Measurements from ENCODE around the gene ADRA2C. TPM values are rescaled to one million over a fixed set of nuclear protein-coding genes. Genes with fewer than 3 reads are reported as not detected.

Gene ADRA2C
- total RNA-seq, 1 experiment from 2014 or later = 0.28 TPM

DNA sequence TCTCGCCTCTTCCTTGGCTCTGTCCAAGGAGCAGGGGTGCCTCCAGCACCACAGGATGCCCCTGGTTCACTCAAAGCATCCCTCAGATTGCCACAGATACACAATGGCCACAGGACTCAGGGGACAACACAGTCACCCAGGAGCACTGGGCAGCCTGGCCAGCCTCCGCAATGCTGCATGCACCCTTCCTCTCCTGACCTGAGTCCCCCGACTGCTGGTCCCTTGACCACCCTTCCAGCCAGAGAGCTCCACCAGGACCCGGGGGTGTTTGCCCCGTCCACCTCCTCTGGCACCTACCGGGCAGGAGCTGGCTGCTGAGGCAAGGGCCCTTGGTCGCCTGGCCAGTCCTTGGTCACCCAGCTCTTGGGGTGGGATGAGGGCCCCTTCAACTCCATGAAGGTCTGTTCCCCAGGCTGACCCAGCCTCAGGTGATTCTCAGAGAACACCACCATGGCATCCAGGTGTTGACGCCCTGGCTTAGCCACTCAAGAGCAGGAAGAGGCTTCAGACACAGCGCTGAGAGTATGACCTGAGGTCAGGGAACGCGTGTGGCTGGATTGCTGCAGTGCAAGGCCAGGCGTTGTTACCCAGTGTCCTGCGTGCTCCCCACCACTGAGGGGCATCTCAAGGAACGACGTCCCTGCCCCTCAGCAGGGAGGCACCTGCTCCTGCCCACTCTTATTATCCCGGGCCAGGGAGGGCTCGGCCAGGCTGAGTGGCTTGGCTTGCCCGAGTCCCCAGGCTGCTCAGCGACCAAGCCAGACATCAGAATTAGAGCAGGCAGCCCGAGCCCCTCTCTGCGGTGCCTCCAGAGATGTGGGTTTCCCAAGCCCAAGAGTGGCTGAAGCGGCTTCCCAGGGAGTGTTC is 10.2 kb downstream of the ADRA2C start:
- BruUV-seq (replicated peaks) = no TSS peak

DNA sequence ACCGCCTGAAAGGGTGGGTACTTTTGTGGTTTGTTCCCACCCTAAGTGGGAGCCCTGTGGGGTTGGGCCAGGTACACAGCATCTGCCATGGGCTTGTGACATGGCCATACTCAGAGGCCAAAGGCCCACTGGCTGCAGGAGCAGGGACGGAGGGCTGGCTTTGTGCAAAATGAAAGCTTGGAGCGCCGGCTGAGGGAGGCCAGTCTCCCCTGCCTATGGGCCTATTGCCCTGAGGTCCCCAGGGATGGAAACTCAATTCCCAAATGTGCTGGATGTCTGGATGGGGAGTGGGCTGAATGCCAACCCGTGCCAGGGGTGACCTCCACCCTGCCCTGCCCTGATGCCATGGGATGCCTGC is 10.8 kb downstream of the ADRA2C start:
- no peaks in the 10 kb centered on the region for H3K4me1 Mint-ChIP-seq (ENCODE audit: insufficient read depth, unreplicated experiment)
- H3K27me3 Mint-ChIP-seq (ENCODE audit: insufficient read depth, unreplicated experiment) = peaks cover 18% of the 10 kb centered on the region
- BruUV-seq (replicated peaks) = no TSS peak
- ChIA-PET POLR2A (no interaction called here), CTCF (interaction anchor here (0.7 kb wide), 1 partner anchor 184 kb away, joined by 3 read pairs; no protein-coding TSS in a partner anchor)
- no peak overlapping the region for H3K27ac Mint-ChIP-seq (ENCODE audit: low read depth, unreplicated experiment)
- intact Hi-C loops (cut with micrococcal nuclease) = no loop called here
- TF ChIP-seq, protein P1, sequence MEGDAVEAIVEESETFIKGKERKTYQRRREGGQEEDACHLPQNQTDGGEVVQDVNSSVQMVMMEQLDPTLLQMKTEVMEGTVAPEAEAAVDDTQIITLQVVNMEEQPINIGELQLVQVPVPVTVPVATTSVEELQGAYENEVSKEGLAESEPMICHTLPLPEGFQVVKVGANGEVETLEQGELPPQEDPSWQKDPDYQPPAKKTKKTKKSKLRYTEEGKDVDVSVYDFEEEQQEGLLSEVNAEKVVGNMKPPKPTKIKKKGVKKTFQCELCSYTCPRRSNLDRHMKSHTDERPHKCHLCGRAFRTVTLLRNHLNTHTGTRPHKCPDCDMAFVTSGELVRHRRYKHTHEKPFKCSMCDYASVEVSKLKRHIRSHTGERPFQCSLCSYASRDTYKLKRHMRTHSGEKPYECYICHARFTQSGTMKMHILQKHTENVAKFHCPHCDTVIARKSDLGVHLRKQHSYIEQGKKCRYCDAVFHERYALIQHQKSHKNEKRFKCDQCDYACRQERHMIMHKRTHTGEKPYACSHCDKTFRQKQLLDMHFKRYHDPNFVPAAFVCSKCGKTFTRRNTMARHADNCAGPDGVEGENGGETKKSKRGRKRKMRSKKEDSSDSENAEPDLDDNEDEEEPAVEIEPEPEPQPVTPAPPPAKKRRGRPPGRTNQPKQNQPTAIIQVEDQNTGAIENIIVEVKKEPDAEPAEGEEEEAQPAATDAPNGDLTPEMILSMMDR (IDR thresholded peaks at IDR 0.05; ENCODE audit: unreplicated experiment) = no peak
- H3K36me3 Mint-ChIP-seq (ENCODE audit: insufficient read depth, unreplicated experiment) = no peaks in the 10 kb centered on the region
- no peak for DNase-seq (ENCODE audit: unreplicated experiment)
- H3K9me3 Mint-ChIP-seq (ENCODE audit: unreplicated experiment) = no peaks in the 10 kb centered on the region
- H3K4me3 Mint-ChIP-seq (ENCODE audit: unreplicated experiment) = no peak overlapping the region

More for the DNA sequence above, 10.2 kb downstream of the ADRA2C start:
- CTCF ChIA-PET = interaction anchor here (0.7 kb wide), 1 partner anchor 184 kb away, joined by 3 read pairs; no protein-coding TSS in a partner anchor
- H3K27ac Mint-ChIP-seq (ENCODE audit: low read depth, unreplicated experiment) = no peak overlapping the region
- no peaks in the 10 kb centered on the region for H3K9me3 Mint-ChIP-seq (ENCODE audit: unreplicated experiment)
- peaks cover 18% of the 10 kb centered on the region for H3K27me3 Mint-ChIP-seq (ENCODE audit: insufficient read depth, unreplicated experiment)
- POLR2A ChIA-PET = no interaction called here
- H3K4me3 Mint-ChIP-seq (ENCODE audit: unreplicated experiment) = no peak overlapping the region
- H3K36me3 Mint-ChIP-seq (ENCODE audit: insufficient read depth, unreplicated experiment) = no peaks in the 10 kb centered on the region
- no peak for DNase-seq (ENCODE audit: unreplicated experiment)
- TF ChIP-seq, protein P1 (IDR thresholded peaks at IDR 0.05; ENCODE audit: unreplicated experiment) = no peak
- intact Hi-C loops (cut with micrococcal nuclease) = no loop called here
- H3K4me1 Mint-ChIP-seq (ENCODE audit: insufficient read depth, unreplicated experiment) = no peaks in the 10 kb centered on the region

DNA sequence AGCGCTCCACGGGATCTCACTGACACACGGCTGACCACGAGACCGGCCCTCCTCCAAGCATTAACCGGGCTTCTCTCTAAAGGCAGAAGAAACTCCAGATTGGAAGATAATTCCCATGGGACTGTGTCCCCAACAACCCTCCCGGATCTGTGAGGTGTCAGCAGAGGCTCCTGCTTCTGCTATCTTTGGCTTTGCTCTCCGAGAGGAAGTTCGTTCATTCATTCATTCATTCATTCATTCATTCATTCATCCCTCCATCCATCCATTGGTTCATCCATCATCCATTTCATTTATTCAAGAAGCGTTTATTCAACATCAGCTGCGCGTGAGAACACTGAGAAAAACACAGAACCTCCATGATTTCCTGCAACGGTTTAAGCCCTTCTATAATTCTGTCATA is 11.5 kb downstream of the ADRA2C start:
- peaks cover 18% of the 10 kb centered on the region for H3K27me3 Mint-ChIP-seq (ENCODE audit: insufficient read depth, unreplicated experiment)
- H3K36me3 Mint-ChIP-seq (ENCODE audit: insufficient read depth, unreplicated experiment) = no peaks in the 10 kb centered on the region
- H3K4me1 Mint-ChIP-seq (ENCODE audit: insufficient read depth, unreplicated experiment) = no peaks in the 10 kb centered on the region
- no peak for DNase-seq (ENCODE audit: unreplicated experiment)
- TF ChIP-seq, protein P1 (IDR thresholded peaks at IDR 0.05; ENCODE audit: unreplicated experiment) = no peak
- ChIA-PET POLR2A (no interaction called here), CTCF (no interaction called here)
- intact Hi-C loops (cut with micrococcal nuclease) = no loop called here
- BruUV-seq (replicated peaks) = no TSS peak
- H3K4me3 Mint-ChIP-seq (ENCODE audit: unreplicated experiment) = no peak overlapping the region
- no peak overlapping the region for H3K27ac Mint-ChIP-seq (ENCODE audit: low read depth, unreplicated experiment)
- no peaks in the 10 kb centered on the region for H3K9me3 Mint-ChIP-seq (ENCODE audit: unreplicated experiment)

DNA sequence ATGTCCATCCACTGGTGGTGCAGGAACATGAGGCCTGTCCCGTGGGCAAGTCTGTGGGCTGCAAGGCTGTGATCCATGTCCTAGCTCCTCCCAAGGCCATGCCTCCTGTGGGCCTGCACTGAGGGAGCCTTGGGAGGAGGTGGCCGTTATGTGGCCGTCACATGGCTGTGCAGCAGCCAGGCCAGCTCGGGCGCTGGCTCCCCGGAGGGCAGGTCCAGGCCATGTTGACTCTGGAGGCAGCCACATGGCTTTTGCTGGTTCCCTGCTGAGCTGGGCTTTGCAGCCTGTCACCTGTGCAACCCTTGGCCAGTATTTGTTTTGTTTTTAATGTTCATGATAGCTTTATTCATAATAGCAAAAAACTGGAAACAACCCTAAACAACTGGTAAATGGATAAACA is 13.3 kb downstream of the ADRA2C start:
- TF ChIP-seq, protein P1 (IDR thresholded peaks at IDR 0.05; ENCODE audit: unreplicated experiment) = no peak
- no peak overlapping the region for H3K4me3 Mint-ChIP-seq (ENCODE audit: unreplicated experiment)
- intact Hi-C loops (cut with micrococcal nuclease) = no loop called here
- no peaks in the 10 kb centered on the region for H3K36me3 Mint-ChIP-seq (ENCODE audit: insufficient read depth, unreplicated experiment)
- no peaks in the 10 kb centered on the region for H3K4me1 Mint-ChIP-seq (ENCODE audit: insufficient read depth, unreplicated experiment)
- H3K9me3 Mint-ChIP-seq (ENCODE audit: unreplicated experiment) = no peaks in the 10 kb centered on the region
- POLR2A ChIA-PET = no interaction called here
- no peak overlapping the region for H3K27ac Mint-ChIP-seq (ENCODE audit: low read depth, unreplicated experiment)
- CTCF ChIA-PET = interaction anchor here (0.6 kb wide), 1 partner anchor 103 kb away, joined by 4 read pairs; no protein-coding TSS in a partner anchor
- no peak for DNase-seq (ENCODE audit: unreplicated experiment)
- BruUV-seq (replicated peaks) = no TSS peak
- H3K27me3 Mint-ChIP-seq (ENCODE audit: insufficient read depth, unreplicated experiment) = peaks cover 18% of the 10 kb centered on the region

Data from MCF 10A (cell line).